ENCODE measurements around the gene VCL.

- TF ChIP-seq CTCF (IDR thresholded peaks at IDR 0.05; ENCODE audit: low read depth, low read length, missing input control): peak; percentile 5
- no peak for TF ChIP-seq FOXA1 (IDR thresholded peaks at IDR 0.05)
- no peak for TF ChIP-seq RXRA (IDR thresholded peaks at IDR 0.05)
Observed at GRCh38 chr10:74058658-74059057, 60.7 kb downstream of the VCL start.
